ENCODE measurements around the gene PHEX.

DNA sequence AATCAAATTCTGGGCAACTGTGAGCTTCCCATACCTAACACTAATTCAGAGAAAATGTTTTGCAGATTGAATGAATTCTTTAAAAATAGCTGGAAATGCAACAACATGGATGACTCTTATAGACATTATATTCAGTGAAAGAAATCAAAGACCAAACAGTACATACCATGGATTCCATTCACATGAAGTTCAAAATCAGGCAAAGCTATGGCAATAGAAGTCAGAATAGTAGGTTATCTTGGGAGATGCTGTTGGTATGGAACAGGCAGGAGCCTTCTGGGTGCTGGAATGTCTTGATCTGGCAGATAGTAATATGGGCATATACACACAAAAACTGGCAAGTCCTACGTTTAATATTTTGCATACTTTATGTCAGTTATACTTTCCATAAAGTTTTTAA, 215.0 kb downstream of the PHEX start:
- TF ChIP-seq, protein P1, sequence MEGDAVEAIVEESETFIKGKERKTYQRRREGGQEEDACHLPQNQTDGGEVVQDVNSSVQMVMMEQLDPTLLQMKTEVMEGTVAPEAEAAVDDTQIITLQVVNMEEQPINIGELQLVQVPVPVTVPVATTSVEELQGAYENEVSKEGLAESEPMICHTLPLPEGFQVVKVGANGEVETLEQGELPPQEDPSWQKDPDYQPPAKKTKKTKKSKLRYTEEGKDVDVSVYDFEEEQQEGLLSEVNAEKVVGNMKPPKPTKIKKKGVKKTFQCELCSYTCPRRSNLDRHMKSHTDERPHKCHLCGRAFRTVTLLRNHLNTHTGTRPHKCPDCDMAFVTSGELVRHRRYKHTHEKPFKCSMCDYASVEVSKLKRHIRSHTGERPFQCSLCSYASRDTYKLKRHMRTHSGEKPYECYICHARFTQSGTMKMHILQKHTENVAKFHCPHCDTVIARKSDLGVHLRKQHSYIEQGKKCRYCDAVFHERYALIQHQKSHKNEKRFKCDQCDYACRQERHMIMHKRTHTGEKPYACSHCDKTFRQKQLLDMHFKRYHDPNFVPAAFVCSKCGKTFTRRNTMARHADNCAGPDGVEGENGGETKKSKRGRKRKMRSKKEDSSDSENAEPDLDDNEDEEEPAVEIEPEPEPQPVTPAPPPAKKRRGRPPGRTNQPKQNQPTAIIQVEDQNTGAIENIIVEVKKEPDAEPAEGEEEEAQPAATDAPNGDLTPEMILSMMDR (IDR thresholded peaks at IDR 0.05 in 4 of 5, conservative IDR thresholded peaks at IDR 0.05 in 1 of 5): no peak
- no peak for TF ChIP-seq POLR2A (IDR thresholded peaks at IDR 0.05)

All from gastrocnemius medialis (tissue), 4 donors.